HEK293 (cell line): ENCODE results near the gene ST8SIA5.

Experiments
- ATF2 ChIP-seq: fragments of 450-650 bp; formaldehyde crosslinking; IDR thresholded peaks from 2 replicates; pipeline ENCODE4 v1.5.1; 2016; ENCODE audit warnings: missing biosample characterization, missing genetic modification characterization, low read depth
- ZBTB21 ChIP-seq: fragments of 450-650 bp; formaldehyde crosslinking; IDR thresholded peaks from 2 replicates; pipeline ENCODE4 v1.5.1; 2017; ENCODE audit warnings: missing biosample characterization, missing genetic modification characterization
- ZBTB8A ChIP-seq: fragments of 450-650 bp; formaldehyde crosslinking; IDR thresholded peaks from 2 replicates; pipeline ENCODE4 v1.5.1; 2016; ENCODE audit warnings: missing biosample characterization, missing genetic modification characterization
- ZFP37 ChIP-seq: fragments of 450-650 bp; formaldehyde crosslinking; IDR thresholded peaks from 2 replicates; pipeline ENCODE4 v1.5.1; 2016; ENCODE audit warnings: missing biosample characterization, missing genetic modification characterization
- ZNF629 ChIP-seq: fragments of 450-650 bp; formaldehyde crosslinking; IDR thresholded peaks from 2 replicates; pipeline ENCODE4 v1.5.1; 2017; ENCODE audit warnings: missing biosample characterization, missing genetic modification characterization
- TF ChIP-seq, protein P1 (sequence below): sonication (generic); formaldehyde crosslinking; IDR thresholded peaks from 2 replicates; pipeline ENCODE4 v1.8.1; 2022; ENCODE audit warnings: mild to moderate bottlenecking, moderate library complexity, missing genetic modification reagents

GRCh38 chr18:46646468-46646867 is 110.4 kb downstream of the ST8SIA5 start:
- TF ChIP-seq ATF2 (tag by site-specific recombination) (no peak), ZFP37 (no peak), ZBTB8A (tag by site-specific recombination) (no peak), ZBTB21 (tag by site-specific recombination) (no peak), ZNF629 (no peak)
- TF ChIP-seq, protein P1, sequence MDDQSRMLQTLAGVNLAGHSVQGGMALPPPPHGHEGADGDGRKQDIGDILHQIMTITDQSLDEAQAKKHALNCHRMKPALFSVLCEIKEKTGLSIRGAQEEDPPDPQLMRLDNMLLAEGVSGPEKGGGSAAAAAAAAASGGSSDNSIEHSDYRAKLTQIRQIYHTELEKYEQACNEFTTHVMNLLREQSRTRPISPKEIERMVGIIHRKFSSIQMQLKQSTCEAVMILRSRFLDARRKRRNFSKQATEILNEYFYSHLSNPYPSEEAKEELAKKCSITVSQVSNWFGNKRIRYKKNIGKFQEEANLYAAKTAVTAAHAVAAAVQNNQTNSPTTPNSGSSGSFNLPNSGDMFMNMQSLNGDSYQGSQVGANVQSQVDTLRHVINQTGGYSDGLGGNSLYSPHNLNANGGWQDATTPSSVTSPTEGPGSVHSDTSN (CRISPR knock-in tag): no peak
